Mesendoderm (in vitro differentiated cells): Measurements from ENCODE around the gene AKAP6.
A peak's percentile ranks its signal among the peaks of the same experiment; 100 is the strongest.

Source experiments
- DNase-seq: peaks from one replicate; pipeline ENCODE4 v3.0.0; 2013
- H2AK5ac ChIP-seq: 2 replicates; pipeline ENCODE4 v1.6.1; 2013; ENCODE audit warnings: low read length, inconsistent platforms
- H2BK120ac ChIP-seq: 2 replicates; pipeline ENCODE4 v1.6.1; 2013; ENCODE audit warnings: low read depth, mild to moderate bottlenecking, low read length, moderate library complexity, mixed read lengths
- H2BK15ac ChIP-seq: replicated peaks from 2 replicates; pipeline ENCODE4 v1.6.1; 2013; ENCODE audit warnings: low read depth, mild to moderate bottlenecking, moderate library complexity
- H2BK5ac ChIP-seq: 2 replicates; pipeline ENCODE4 v1.6.1; 2013; ENCODE audit warnings: low read length, inconsistent platforms
- H3K18ac ChIP-seq: 2 replicates; pipeline ENCODE4 v1.6.1; 2013; ENCODE audit warnings: mild to moderate bottlenecking, low read length, mixed read lengths
- H3K23ac ChIP-seq: one replicate; pipeline ENCODE4 v1.6.1; 2013; ENCODE audit warnings: low read length
- H3K27ac ChIP-seq: 2 replicates; pipeline ENCODE4 v1.5.1; 2013; ENCODE audit warnings: low read depth, mild to moderate bottlenecking, inconsistent platforms, low read length, moderate library complexity
- H3K27me3 ChIP-seq: 2 replicates; pipeline ENCODE4 v1.6.1; 2013; ENCODE audit warnings: low read length, control low read depth, mild to moderate bottlenecking, inconsistent platforms; ENCODE audit not compliant: insufficient read depth, poor library complexity
- H3K36me3 ChIP-seq: 2 replicates; pipeline ENCODE4 v1.6.1; 2013; ENCODE audit warnings: low read length, inconsistent platforms; ENCODE audit not compliant: control insufficient read depth, insufficient read depth
- H3K4ac ChIP-seq: one replicate; pipeline ENCODE4 v1.6.1; 2013; ENCODE audit warnings: low read depth, mild to moderate bottlenecking, low read length, moderate library complexity
- H3K4me1 ChIP-seq: 2 replicates; pipeline ENCODE4 v1.6.1; 2013; ENCODE audit warnings: low read depth, low read length, inconsistent platforms; ENCODE audit not compliant: control insufficient read depth
- H3K4me2 ChIP-seq: 2 replicates; pipeline ENCODE4 v1.6.1; 2013; ENCODE audit warnings: low read length
- H3K4me3 ChIP-seq: 2 replicates; pipeline ENCODE4 v1.5.1; 2013; ENCODE audit warnings: mild to moderate bottlenecking, low read length
- H3K56ac ChIP-seq: one replicate; pipeline ENCODE4 v1.6.1; 2013; ENCODE audit warnings: low read length
- H3K79me1 ChIP-seq: 2 replicates; pipeline ENCODE4 v1.6.1; 2013; ENCODE audit warnings: low read length, inconsistent platforms
- H3K79me2 ChIP-seq: 2 replicates; pipeline ENCODE4 v1.6.1; 2013; ENCODE audit warnings: mild to moderate bottlenecking, low read length; ENCODE audit not compliant: control insufficient read depth, insufficient read depth
- H3K9ac ChIP-seq: 2 replicates; pipeline ENCODE4 v1.6.1; 2013; ENCODE audit warnings: low read length, inconsistent platforms
- H4K5ac ChIP-seq: one replicate; pipeline ENCODE4 v1.6.1; 2013; ENCODE audit warnings: low read length
- H4K8ac ChIP-seq: one replicate; pipeline ENCODE4 v1.6.1; 2013; ENCODE audit warnings: low read depth, mild to moderate bottlenecking, control low read depth, low read length, moderate library complexity
- WGBS: extraction: QIAGEN DNeasy Blood & Tissue Kit; methylation state at CpG from one replicate; pipeline ENCODE4 v1.1.7; 2013; ENCODE audit warnings: low lambda C conversion rate, missing lambda C conversion rate; ENCODE audit not compliant: insufficient coverage; ENCODE audit errors: extremely low coverage; 5-methylcytosine and 5-hydroxymethylcytosine counted together

Gene AKAP6

GRCh38 chr14:32627545-32628298, 298.6 kb downstream of the AKAP6 start:
- H4K5ac ChIP-seq, result no peak overlapping the region
- no peak overlapping the region for H3K27ac ChIP-seq
- no peak overlapping the region for H3K56ac ChIP-seq
- no peak overlapping the region for H4K8ac ChIP-seq
- no peak overlapping the region for H3K4ac ChIP-seq
- H3K4me3 ChIP-seq, result no peak overlapping the region
- no peaks in the 10 kb centered on the region for H3K79me1 ChIP-seq
- peak; percentile 3 for DNase-seq
- H2AK5ac ChIP-seq, result no peak overlapping the region
- H3K4me1 ChIP-seq, result no peaks in the 10 kb centered on the region
- H3K18ac ChIP-seq, result no peak overlapping the region
- no peak overlapping the region for H3K4me2 ChIP-seq
- H3K23ac ChIP-seq, result no peak overlapping the region
- no peaks in the 10 kb centered on the region for H3K36me3 ChIP-seq
- WGBS, result no CpG with 5 or more reads among the region's 4 CpGs
- H3K79me2 ChIP-seq, result no peaks in the 10 kb centered on the region
- no peak overlapping the region for H2BK15ac ChIP-seq
- no peaks in the 10 kb centered on the region for H3K27me3 ChIP-seq
- no peak overlapping the region for H2BK120ac ChIP-seq
- no peak overlapping the region for H2BK5ac ChIP-seq
- no peak overlapping the region for H3K9ac ChIP-seq

DNA sequence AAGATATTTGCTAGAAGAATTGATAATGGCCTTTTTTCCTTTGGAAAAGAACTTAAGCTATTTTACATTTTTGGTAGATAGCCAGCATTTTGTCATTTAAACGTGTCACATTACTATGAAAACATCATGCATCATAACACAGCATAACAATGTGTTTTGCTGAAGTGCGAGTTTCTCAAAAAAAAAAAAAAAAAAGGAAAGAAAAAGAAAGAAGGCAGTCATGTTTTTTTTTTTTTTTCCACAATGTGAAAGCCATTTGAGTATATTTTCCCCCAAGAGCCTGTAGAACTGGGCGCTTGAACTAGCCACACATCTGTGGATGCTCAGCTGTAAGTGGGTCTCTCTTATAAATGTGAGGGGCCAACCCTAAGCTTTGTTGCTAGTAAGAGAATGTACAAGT, 300.1 kb downstream of the AKAP6 start:
- H4K8ac ChIP-seq, result no peak overlapping the region
- no peak overlapping the region for H2AK5ac ChIP-seq
- no peak overlapping the region for H3K9ac ChIP-seq
- no CpG with 5 or more reads among the region's 3 CpGs for WGBS
- H3K27me3 ChIP-seq, result no peaks in the 10 kb centered on the region
- H3K4me3 ChIP-seq, result no peak overlapping the region
- no peak overlapping the region for H3K4ac ChIP-seq
- no peak overlapping the region for H3K18ac ChIP-seq
- DNase-seq, result no peak
- H3K4me1 ChIP-seq, result no peaks in the 10 kb centered on the region
- H3K79me2 ChIP-seq, result no peaks in the 10 kb centered on the region
- no peak overlapping the region for H2BK120ac ChIP-seq
- H2BK5ac ChIP-seq, result no peak overlapping the region
- H3K79me1 ChIP-seq, result no peaks in the 10 kb centered on the region
- H2BK15ac ChIP-seq, result no peak overlapping the region
- no peak overlapping the region for H3K56ac ChIP-seq
- H3K23ac ChIP-seq, result no peak overlapping the region
- no peak overlapping the region for H4K5ac ChIP-seq
- no peak overlapping the region for H3K27ac ChIP-seq
- no peaks in the 10 kb centered on the region for H3K36me3 ChIP-seq
- no peak overlapping the region for H3K4me2 ChIP-seq

- no peak overlapping the region for H3K9ac ChIP-seq
- H3K18ac ChIP-seq, result no peak overlapping the region
- H2BK120ac ChIP-seq, result no peak overlapping the region
- no peak overlapping the region for H3K4ac ChIP-seq
- no peaks in the 10 kb centered on the region for H3K4me1 ChIP-seq
- no peaks in the 10 kb centered on the region for H3K79me1 ChIP-seq
- no peak overlapping the region for H3K27ac ChIP-seq
- H4K5ac ChIP-seq, result no peak overlapping the region
- no peak overlapping the region for H3K4me3 ChIP-seq
- H3K79me2 ChIP-seq, result no peaks in the 10 kb centered on the region
- H2BK5ac ChIP-seq, result no peak overlapping the region
- no peak overlapping the region for H3K23ac ChIP-seq
- H3K27me3 ChIP-seq, result no peaks in the 10 kb centered on the region
- H3K36me3 ChIP-seq, result no peaks in the 10 kb centered on the region
- no peak overlapping the region for H3K56ac ChIP-seq
- no peak overlapping the region for H3K4me2 ChIP-seq
- no peak overlapping the region for H2BK15ac ChIP-seq
- no peak overlapping the region for H4K8ac ChIP-seq
- no peak for DNase-seq
- no peak overlapping the region for H2AK5ac ChIP-seq
Measured at GRCh38 chr14:32630701-32631100, 301.6 kb downstream of the AKAP6 start.

DNA sequence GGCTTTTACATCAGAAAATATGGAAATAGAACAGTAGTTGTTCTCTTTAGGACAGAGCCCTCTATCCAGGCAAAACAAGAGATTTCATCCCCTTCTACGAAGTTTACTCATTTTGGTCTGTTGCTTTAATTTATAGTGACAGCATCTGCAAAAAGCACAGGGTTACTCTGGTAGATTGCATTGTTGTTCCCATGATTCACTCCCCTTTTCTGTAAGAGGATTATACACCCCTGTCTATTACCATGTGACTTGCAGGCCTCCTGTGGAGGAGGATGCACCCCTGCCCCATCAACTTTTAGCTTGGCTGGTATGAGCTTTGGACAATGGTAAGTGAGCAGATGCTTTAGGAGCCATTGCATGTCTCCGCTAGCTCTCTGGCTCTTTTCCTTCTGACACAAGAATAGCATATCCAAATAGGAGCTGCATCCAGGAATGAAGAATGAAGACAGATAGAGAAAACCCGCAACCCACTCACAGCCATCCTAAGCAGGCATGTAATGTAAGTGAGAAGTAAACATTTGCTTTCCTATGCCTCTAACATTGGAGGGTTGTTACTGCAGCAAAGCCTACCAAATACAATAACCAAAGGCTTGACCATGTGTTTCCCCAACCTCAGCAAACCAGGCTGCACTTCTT, 304.2 kb downstream of the AKAP6 start:
- Histone ChIP-seq H4K5ac (no peak overlapping the region), H3K27me3 (no peaks in the 10 kb centered on the region), H3K79me2 (no peaks in the 10 kb centered on the region), H3K36me3 (no peaks in the 10 kb centered on the region), H3K9ac (no peak overlapping the region), H3K4ac (no peak overlapping the region), H3K18ac (no peak overlapping the region), H3K23ac (no peak overlapping the region), H4K8ac (no peak overlapping the region), H2BK120ac (no peak overlapping the region), H3K56ac (no peak overlapping the region), H3K4me2 (no peak overlapping the region), H3K79me1 (no peaks in the 10 kb centered on the region), H2AK5ac (no peak overlapping the region), H2BK15ac (no peak overlapping the region), H3K27ac (no peak overlapping the region), H2BK5ac (no peak overlapping the region), H3K4me1 (no peaks in the 10 kb centered on the region), H3K4me3 (no peak overlapping the region)
- no CpG with 5 or more reads among the region's 3 CpGs for WGBS
- no peak for DNase-seq

DNA sequence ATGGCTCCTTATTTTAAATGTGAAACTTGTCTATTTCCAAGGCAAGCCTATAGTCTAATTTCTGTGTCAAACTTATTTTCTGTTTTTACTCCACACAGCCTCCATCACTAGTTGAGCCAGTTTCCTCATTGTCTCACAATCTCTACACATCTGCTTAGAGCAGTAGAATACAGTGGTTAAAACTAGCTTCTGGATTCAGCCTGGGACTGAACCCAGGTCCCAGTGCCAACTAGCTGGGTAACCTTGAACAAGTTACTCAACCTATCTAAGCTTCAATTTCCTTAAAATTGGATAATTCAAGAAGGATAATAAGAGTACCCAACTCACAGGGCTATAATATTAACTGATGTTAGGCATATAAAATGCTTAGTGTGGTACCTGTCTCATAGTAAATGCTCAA, 304.8 kb downstream of the AKAP6 start:
- no peak overlapping the region for H3K18ac ChIP-seq
- no peak overlapping the region for H2BK120ac ChIP-seq
- H3K4me2 ChIP-seq, result no peak overlapping the region
- H3K79me2 ChIP-seq, result no peaks in the 10 kb centered on the region
- no peak overlapping the region for H3K27ac ChIP-seq
- no peaks in the 10 kb centered on the region for H3K4me1 ChIP-seq
- no peak overlapping the region for H3K56ac ChIP-seq
- H3K9ac ChIP-seq, result no peak overlapping the region
- H2AK5ac ChIP-seq, result no peak overlapping the region
- DNase-seq, result no peak
- H3K27me3 ChIP-seq, result no peaks in the 10 kb centered on the region
- H3K36me3 ChIP-seq, result no peaks in the 10 kb centered on the region
- no peaks in the 10 kb centered on the region for H3K79me1 ChIP-seq
- H3K23ac ChIP-seq, result no peak overlapping the region
- no peak overlapping the region for H4K5ac ChIP-seq
- no peak overlapping the region for H3K4ac ChIP-seq
- no peak overlapping the region for H3K4me3 ChIP-seq
- no peak overlapping the region for H4K8ac ChIP-seq
- no peak overlapping the region for H2BK5ac ChIP-seq
- H2BK15ac ChIP-seq, result no peak overlapping the region
